Measurements from ENCODE around the gene VWA8.

DNA sequence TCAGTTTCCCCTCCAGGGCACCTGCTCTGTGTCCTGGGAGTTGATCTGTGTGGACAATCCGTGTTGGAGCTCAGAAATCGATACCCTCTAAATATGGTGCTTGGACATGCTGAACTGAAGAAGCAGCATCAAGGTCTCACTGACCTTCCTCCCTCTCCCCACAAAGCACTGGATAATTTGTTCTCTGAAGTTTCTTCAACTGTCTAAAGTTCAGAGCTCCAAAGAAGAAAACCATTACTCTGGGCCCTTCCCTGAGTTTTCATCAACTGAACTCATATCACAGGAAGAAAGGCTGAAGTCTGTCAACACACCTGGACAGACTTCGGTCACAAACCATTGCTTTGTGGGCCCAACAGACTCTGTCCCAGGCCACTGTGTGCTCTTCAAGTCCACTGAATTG lies 371.5 kb downstream of the VWA8 start:
- no peak for TF ChIP-seq POLR2A (IDR thresholded peaks at IDR 0.05)
- TF ChIP-seq, protein P1, sequence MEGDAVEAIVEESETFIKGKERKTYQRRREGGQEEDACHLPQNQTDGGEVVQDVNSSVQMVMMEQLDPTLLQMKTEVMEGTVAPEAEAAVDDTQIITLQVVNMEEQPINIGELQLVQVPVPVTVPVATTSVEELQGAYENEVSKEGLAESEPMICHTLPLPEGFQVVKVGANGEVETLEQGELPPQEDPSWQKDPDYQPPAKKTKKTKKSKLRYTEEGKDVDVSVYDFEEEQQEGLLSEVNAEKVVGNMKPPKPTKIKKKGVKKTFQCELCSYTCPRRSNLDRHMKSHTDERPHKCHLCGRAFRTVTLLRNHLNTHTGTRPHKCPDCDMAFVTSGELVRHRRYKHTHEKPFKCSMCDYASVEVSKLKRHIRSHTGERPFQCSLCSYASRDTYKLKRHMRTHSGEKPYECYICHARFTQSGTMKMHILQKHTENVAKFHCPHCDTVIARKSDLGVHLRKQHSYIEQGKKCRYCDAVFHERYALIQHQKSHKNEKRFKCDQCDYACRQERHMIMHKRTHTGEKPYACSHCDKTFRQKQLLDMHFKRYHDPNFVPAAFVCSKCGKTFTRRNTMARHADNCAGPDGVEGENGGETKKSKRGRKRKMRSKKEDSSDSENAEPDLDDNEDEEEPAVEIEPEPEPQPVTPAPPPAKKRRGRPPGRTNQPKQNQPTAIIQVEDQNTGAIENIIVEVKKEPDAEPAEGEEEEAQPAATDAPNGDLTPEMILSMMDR (IDR thresholded peaks at IDR 0.05), result no peak
